Left lung (tissue), 10 donors: Measurements from ENCODE around the gene SLC23A1. TPM values are rescaled to one million over a fixed set of nuclear protein-coding genes. Genes with fewer than 3 reads are reported as not detected.

Source experiments
- ATAC-seq: fragments of 200-7000 bp; cut with Tn5 transposase; one replicate; pipeline ENCODE4 v1.9.1; 2020; ENCODE audit warnings: moderate library complexity
- DNase-seq, 4 donors: peaks; one replicate each; pipeline ENCODE4 v3.0.0-alpha.2; 2013 to 2020
- H3K27ac ChIP-seq, 2 donors: fragments of 200-600 bp; sonication (generic) in 1 of 2; one replicate each; pipeline versions ENCODE4 v1.5.0 to v1.8.0; 2020 to 2021
- H3K27me3 ChIP-seq, 2 donors: fragments of 200-600 bp; sonication (generic) in 1 of 2; one replicate each; pipeline versions ENCODE4 v1.5.0 to v1.8.0; 2020 to 2021
- H3K36me3 ChIP-seq, 2 donors: fragments of 200-600 bp; sonication (generic) in 1 of 2; one replicate each; pipeline versions ENCODE4 v1.5.0 to v1.8.0; 2020 to 2021
- H3K4me1 ChIP-seq, 2 donors: fragments of 200-600 bp; one replicate each; pipeline ENCODE4 v1.8.0; 2021
- H3K4me3 ChIP-seq, 2 donors: fragments of 200-600 bp; sonication (generic) in 1 of 2; one replicate each; pipeline versions ENCODE4 v1.5.0 to v1.8.0; 2020 to 2021; ENCODE audit warnings: mild to moderate bottlenecking in 1 of 2
- H3K9me3 ChIP-seq, 2 donors: fragments of 200-600 bp; sonication (generic) in 1 of 2; one replicate each; pipeline versions ENCODE4 v1.5.0 to v1.8.0; 2020 to 2021
- intact Hi-C, 2 donors: fragments of 100-400 bp; cut with DNase I; formaldehyde crosslinking; loops; one replicate each; pipeline versions ENCODE4 v1.11.2 to v1.14.2; 2022
- polyA plus RNA-seq, 6 donors: library from polyadenylated mRNA; unstranded; fragments of 120-200 nt; gene quantifications; one replicate each; pipeline ENCODE4 v1.2.1, GENCODE V29; 2013; ENCODE audit not compliant: insufficient read length in 6 of 6
- total RNA-seq, 2 donors: library from RNA; stranded (reverse); fragmentation: NEBNext Ultra II Directional; extraction: Animal tissue kit (Norgen Biotek cat#: 25700); gene quantifications; one replicate each; pipeline ENCODE4 v1.2.1, GENCODE V29; 2021
- TF ChIP-seq, protein P1 (sequence below), 2 donors: fragments of 200-600 bp; sonication (generic) in 1 of 2; IDR thresholded peaks; one replicate each; pipeline versions ENCODE4 v1.5.0 to v1.8.0; 2021; ENCODE audit warnings: antibody characterized with exemption in 2 of 2
- donor health status: DM: no; HTN: yes; CAD: no.
- donor health status: DM: no; HTN: no; CAD: no.

The SLC23A1 gene
- total and polyA plus RNA-seq, 8 donors: 0.70 to 2.2 (median 1.5) TPM; not detected in 1

DNA sequence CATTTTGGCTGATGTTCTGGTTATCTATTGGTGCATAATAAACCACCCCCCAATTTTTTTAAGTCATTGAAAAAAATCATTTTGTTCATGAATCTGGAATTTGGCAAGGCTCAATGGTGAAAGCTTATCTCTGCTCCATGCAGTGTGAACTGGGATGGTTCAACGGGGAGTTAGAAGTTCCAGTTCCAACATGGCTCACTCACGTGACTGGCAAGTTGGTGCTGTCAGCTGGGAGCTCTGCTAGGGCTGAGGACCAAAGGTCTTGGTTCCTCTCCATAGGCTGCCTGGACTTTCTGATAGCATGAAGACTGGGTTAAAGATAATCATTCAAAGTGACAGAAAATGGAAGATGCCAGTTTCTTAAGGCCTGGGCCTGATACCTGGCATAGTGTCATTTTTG lies 23.9 kb upstream of the SLC23A1 start:
- intact Hi-C loops: no loop called here
- Histone ChIP-seq H3K27me3 (no peaks in the 10 kb centered on the region), H3K4me3 (no peak overlapping the region), H3K36me3 (no peaks in the 10 kb centered on the region), H3K27ac (no peak overlapping the region), H3K9me3 (no peaks in the 10 kb centered on the region), H3K4me1 (peaks cover 0 to 15% of the 10 kb centered on the region in 2 donors)
- no peak for ATAC-seq
- DNase-seq: no peak
- TF ChIP-seq, protein P1, sequence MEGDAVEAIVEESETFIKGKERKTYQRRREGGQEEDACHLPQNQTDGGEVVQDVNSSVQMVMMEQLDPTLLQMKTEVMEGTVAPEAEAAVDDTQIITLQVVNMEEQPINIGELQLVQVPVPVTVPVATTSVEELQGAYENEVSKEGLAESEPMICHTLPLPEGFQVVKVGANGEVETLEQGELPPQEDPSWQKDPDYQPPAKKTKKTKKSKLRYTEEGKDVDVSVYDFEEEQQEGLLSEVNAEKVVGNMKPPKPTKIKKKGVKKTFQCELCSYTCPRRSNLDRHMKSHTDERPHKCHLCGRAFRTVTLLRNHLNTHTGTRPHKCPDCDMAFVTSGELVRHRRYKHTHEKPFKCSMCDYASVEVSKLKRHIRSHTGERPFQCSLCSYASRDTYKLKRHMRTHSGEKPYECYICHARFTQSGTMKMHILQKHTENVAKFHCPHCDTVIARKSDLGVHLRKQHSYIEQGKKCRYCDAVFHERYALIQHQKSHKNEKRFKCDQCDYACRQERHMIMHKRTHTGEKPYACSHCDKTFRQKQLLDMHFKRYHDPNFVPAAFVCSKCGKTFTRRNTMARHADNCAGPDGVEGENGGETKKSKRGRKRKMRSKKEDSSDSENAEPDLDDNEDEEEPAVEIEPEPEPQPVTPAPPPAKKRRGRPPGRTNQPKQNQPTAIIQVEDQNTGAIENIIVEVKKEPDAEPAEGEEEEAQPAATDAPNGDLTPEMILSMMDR (IDR thresholded peaks at IDR 0.05): no peak

DNA sequence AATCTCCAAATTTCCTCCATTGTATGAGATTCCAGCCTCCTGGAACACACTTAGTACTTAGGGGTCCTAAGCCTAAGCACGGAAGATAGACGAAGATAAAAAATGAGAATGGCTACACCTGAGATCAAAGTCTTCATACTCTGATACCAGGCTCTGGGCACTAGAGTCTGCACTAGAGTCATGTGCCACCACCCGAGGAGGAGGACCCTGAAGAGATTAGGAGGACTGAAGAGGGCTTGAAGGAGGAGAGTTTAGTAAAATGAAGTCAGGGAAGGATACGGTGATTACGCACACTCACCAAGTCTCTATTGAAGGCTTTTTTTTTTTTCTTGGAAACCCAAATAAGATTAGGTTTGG lies 21.4 kb upstream of the SLC23A1 start:
- Histone ChIP-seq H3K4me3 (peak overlapping the region in 1 of 2 donors; percentile 52), H3K36me3 (peaks cover 0 to 6% of the 10 kb centered on the region in 2 donors), H3K4me1 (peaks cover 0 to 15% of the 10 kb centered on the region in 2 donors), H3K9me3 (no peaks in the 10 kb centered on the region), H3K27me3 (no peaks in the 10 kb centered on the region), H3K27ac (peak overlapping the region; percentile 88 to 91)
- intact Hi-C loops: no loop called here
- TF ChIP-seq, protein P1 (IDR thresholded peaks at IDR 0.05): no peak
- DNase-seq (no peak), ATAC-seq (peak; percentile 7)

DNA sequence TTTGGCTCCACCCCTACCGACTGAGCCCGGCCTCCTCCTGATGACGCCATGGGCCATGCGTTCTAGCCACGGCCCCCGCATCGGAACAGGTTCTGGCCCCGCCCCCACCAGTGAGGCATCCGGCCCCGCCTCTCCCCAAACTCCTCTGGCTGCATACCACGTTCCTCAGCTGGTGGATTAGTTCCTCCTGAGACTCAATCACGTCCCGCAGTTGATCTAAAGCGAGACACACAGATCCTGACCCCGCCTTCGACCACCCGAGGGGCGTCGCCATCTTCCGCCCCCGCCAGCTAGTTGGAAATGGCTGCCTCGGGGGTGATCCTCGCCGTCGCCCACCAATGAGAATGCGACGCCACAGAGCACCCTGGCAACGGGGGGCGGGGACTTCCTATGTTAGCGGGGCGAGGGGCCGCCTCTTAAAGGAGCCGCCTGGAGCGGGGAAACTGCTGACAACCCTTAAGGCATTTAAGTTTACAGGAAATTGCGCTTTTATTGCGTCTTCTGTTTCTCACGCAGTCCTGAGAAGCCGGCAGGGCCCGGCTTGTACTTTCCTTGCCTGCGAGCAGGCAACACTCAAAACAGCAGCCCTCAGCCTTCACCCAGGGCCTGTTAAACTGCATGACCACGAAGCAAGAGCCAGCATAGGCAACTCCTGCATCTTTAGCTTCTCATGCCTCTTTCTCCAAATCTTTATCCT lies 20.8 kb upstream of the SLC23A1 start, which contains the start of gene SPATA24:
TSS of gene SPATA24 (minus strand) at position 303 of the 697 bp plus-strand sequence. CDS start at position 274, 29 bp downstream.
- Histone ChIP-seq H3K4me3 (peak within 1 kb of the TSS; percentile 31 to 52), H3K9me3 (no peaks in the 10 kb centered on the region), H3K27ac (peak within 1 kb of the TSS; percentile 88 to 91), H3K4me1 (peaks cover 0 to 15% of the 10 kb centered on the region in 2 donors), H3K27me3 (no peaks in the 10 kb centered on the region), H3K36me3 (peaks cover 0 to 6% of the 10 kb centered on the region in 2 donors)
- DNase-seq (peak; percentile 98), ATAC-seq (peak; percentile 97)
- intact Hi-C loops: no loop called here
- TF ChIP-seq, protein P1 (IDR thresholded peaks at IDR 0.05): no peak

DNA sequence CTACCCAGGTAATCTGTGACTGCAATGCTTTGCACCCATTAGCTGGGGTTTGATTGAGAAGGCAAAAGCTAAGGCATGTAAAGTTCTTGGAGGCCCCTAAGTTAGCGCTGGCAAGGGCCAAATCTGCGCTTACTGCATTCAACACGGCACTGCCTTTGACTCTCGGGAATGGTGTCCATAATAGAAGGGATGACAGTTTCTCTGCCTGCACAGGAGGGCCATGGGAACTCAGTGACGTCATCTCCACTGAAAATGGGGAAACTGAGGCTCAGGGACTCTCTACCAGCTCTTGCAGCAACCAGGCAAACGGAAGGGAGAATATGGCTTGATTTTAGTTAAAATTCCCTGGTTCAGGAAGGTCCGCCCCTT lies 20.3 kb upstream of the SLC23A1 start:
- Histone ChIP-seq H3K4me3 (peak overlapping the region; percentile 31 to 52), H3K36me3 (peaks cover 0 to 6% of the 10 kb centered on the region in 2 donors), H3K9me3 (no peaks in the 10 kb centered on the region), H3K27me3 (no peaks in the 10 kb centered on the region), H3K27ac (peak overlapping the region; percentile 88 to 91), H3K4me1 (peaks cover 0 to 15% of the 10 kb centered on the region in 2 donors)
- ATAC-seq (peak; percentile 1), DNase-seq (no peak)
- intact Hi-C loops: no loop called here
- TF ChIP-seq, protein P1 (IDR thresholded peaks at IDR 0.05): no peak

DNA sequence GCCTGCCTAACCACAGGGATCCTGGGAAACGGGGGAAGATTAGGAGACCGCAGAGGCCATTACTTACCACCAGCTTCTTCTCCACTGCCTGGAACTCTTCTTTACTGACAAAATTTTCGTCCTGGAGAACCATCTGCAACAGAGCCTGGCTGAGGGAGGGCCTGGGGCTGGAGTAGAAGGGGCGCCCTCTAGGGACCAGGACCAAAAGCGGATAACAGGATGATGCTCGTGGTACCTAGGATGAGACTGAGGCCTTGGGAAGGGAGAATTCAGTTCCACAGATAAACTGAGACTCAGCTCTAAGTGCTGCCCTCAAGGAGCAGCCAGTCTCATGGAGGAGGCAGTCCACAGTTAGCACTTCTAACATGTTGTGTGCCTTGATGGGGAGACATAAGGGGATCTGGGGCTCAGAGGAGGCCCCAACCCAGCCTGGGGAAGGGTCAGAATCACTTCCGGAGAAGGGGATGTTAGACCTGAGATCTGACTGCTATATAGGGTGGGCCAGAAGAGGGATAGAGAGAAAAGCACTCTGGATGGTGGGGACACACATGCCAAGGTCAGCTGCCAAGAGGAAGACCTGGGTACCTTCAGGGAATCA lies 19.6 kb upstream of the SLC23A1 start:
- H3K9me3 ChIP-seq: no peaks in the 10 kb centered on the region
- ATAC-seq: no peak
- H3K27me3 ChIP-seq: no peaks in the 10 kb centered on the region
- H3K4me1 ChIP-seq: peaks cover 0 to 15% of the 10 kb centered on the region in 2 donors
- intact Hi-C loops: no loop called here
- H3K4me3 ChIP-seq: peak overlapping the region in 1 of 2 donors; percentile 52
- DNase-seq: no peak
- TF ChIP-seq, protein P1 (IDR thresholded peaks at IDR 0.05): peak; percentile 26 to 46
- H3K36me3 ChIP-seq: peaks cover 0 to 6% of the 10 kb centered on the region in 2 donors
- no peak overlapping the region for H3K27ac ChIP-seq
